ENCODE measurements around the gene SLC38A10. TPM values are rescaled to one million over a fixed set of nuclear protein-coding genes. Genes with fewer than 3 reads are reported as not detected.

The SLC38A10 gene
- total RNA-seq, 1 experiment from 2014 or later, result 43.8 TPM

GRCh38 chr17:81230043-81230820, 64.9 kb downstream of the SLC38A10 start:
- Mint-ChIP-seq H3K27me3 (ENCODE audit: low read depth) (peaks cover 5% of the 10 kb centered on the region), H3K36me3 (ENCODE audit: insufficient read depth in 1 of 3, low read depth in 3 of 3) (peaks cover 11 to 18% (median 14%) of the 10 kb centered on the region in 3 experiments), H3K9me3 (no peaks in the 10 kb centered on the region; a peak in 1 of 5 replicates), H3K27ac (no peak overlapping the region), H3K4me1 (no peaks in the 10 kb centered on the region), H3K4me3 (peak overlapping the region in 1 of 2 experiments; percentile 9; a peak in 1 of 5 replicates)
- no CpG with 5 or more reads among the region's 26 CpGs for WGBS (ENCODE audit: extremely low coverage, insufficient read length, low lambda C conversion rate)
- Histone ChIP-seq H2BK15ac (ENCODE audit: low read depth, low read length) (no peak overlapping the region), H2AK5ac (ENCODE audit: insufficient read length, low read length) (no peak overlapping the region), H3K4ac (ENCODE audit: low read depth, low read length) (no peak overlapping the region), H3K79me2 (ENCODE audit: insufficient read depth, low read length) (no peaks in the 10 kb centered on the region), H3K4me1 (ENCODE audit: insufficient read depth, low read length) (no peaks in the 10 kb centered on the region), H2BK120ac (ENCODE audit: low read depth, low read length, poor library complexity, severe bottlenecking) (no peak overlapping the region), H3K14ac (ENCODE audit: insufficient read depth, low read length) (no peak overlapping the region), H3K9me3 (ENCODE audit: control insufficient read depth, low read depth, low read length) (no peaks in the 10 kb centered on the region), H4K91ac (ENCODE audit: insufficient read length, low read depth, low read length) (no peak overlapping the region), H4K5ac (ENCODE audit: insufficient read length, low read depth, low read length) (no peak overlapping the region), H3K27ac (ENCODE audit: insufficient read length, low read depth, low read length) (no peak overlapping the region), H2AFZ (ENCODE audit: low read length) (no peak overlapping the region), H3K9ac (ENCODE audit: extremely low read depth, insufficient read length, low read length) (no peak overlapping the region), H3K56ac (ENCODE audit: insufficient read length, low read depth, low read length) (no peak overlapping the region), H3K27me3 (ENCODE audit: insufficient read depth, low read length) (no peaks in the 10 kb centered on the region), H4K8ac (replicated peaks; ENCODE audit: insufficient read length, low read depth, low read length) (no peak overlapping the region), H3T11ph (ENCODE audit: low read length) (no peak overlapping the region), H3K4me2 (ENCODE audit: insufficient read depth, insufficient read length, low read length) (no peak overlapping the region), H3K18ac (ENCODE audit: insufficient read length, low read depth, low read length) (no peak overlapping the region), H2BK20ac (ENCODE audit: low read depth, low read length, poor library complexity, severe bottlenecking) (no peak overlapping the region), H3K23ac (ENCODE audit: insufficient read length, low read depth, low read length) (no peak overlapping the region), H4K20me1 (ENCODE audit: control insufficient read depth, insufficient read depth, insufficient read length) (peaks cover 2% of the 10 kb centered on the region), H2BK5ac (ENCODE audit: insufficient read length, low read length) (no peak overlapping the region), H3K79me1 (ENCODE audit: insufficient read depth, low read depth, low read length, poor library complexity, severe bottlenecking) (no peaks in the 10 kb centered on the region), H2BK12ac (ENCODE audit: insufficient read length, low read depth, low read length) (no peak overlapping the region), H3K23me2 (ENCODE audit: insufficient read length, low read depth, low read length, poor library complexity, severe bottlenecking) (no peaks in the 10 kb centered on the region)
- no peak for DNase-seq
- peak; percentile 72 for TF ChIP-seq CTCF (conservative IDR thresholded peaks at IDR 0.05)

Measured in H9 (cell line).